HEK293 (cell line): ENCODE results near the gene RALGAPA1.

Experiments used
- CTCF ChIA-PET: fragments of 350-600 bp; formaldehyde crosslinking; extraction: SDS; loops from one replicate; lab custom pipeline; 2021; ENCODE audit warnings: antibody characterized with exemption; lab: Yijun Ruan, JAX
- POLR2A ChIA-PET: fragments of 300-600 bp; formaldehyde crosslinking; extraction: SDS; loops from one replicate; lab custom pipeline; 2020; ENCODE audit warnings: antibody characterized with exemption, inconsistent platforms; lab: Yijun Ruan, JAX
- H3K27ac ChIP-seq: fragments of 200-500 bp; sonication (Bioruptor generic); 2 replicates; pipeline ENCODE4 v1.5.1; 2014; ENCODE audit warnings: low read depth, low read length, control low read depth, inconsistent platforms; ENCODE audit errors: extremely low read depth
- H3K36me3 ChIP-seq, 2 experiments: fragments of 200-500 bp in 1 of 2; sonication (Bioruptor generic) in 1 of 2; 1 replicate in 1 of 2; 2 replicates in 1 of 2; pipeline ENCODE4 v1.5.1; 2014 to 2017; ENCODE audit warnings: inconsistent platforms in 2 of 2, low read length in 2 of 2; ENCODE audit not compliant: control insufficient read depth in 2 of 2, insufficient read depth in 1 of 2
- H3K4me1 ChIP-seq: fragments of 200-500 bp; sonication (Bioruptor generic); 2 replicates; pipeline ENCODE4 v1.5.1; 2014; ENCODE audit warnings: mild to moderate bottlenecking, low read length, inconsistent platforms; ENCODE audit not compliant: control insufficient read depth, insufficient read depth
- H3K4me3 ChIP-seq: 2 replicates; pipeline ENCODE4 v1.5.1; 2011; ENCODE audit warnings: low read depth, mild to moderate bottlenecking, control low read depth, low read length, moderate library complexity
- H3K9me3 ChIP-seq: fragments of 200-500 bp; sonication (Bioruptor generic); 2 replicates; pipeline ENCODE4 v1.5.1; 2014; ENCODE audit warnings: low read depth, low read length, inconsistent platforms; ENCODE audit not compliant: control insufficient read depth, insufficient read depth
- BCL11A ChIP-seq: fragments of 450-650 bp; formaldehyde crosslinking; IDR thresholded peaks from 2 replicates; pipeline ENCODE4 v1.5.1; 2016; ENCODE audit warnings: low read depth, missing biosample characterization, missing genetic modification characterization
- EGR2 ChIP-seq: fragments of 450-650 bp; formaldehyde crosslinking; IDR thresholded peaks from 2 replicates; pipeline ENCODE4 v1.5.1; 2016; ENCODE audit warnings: low read depth, missing biosample characterization, missing genetic modification characterization
- MEIS1 ChIP-seq: sonication (generic); formaldehyde crosslinking; IDR thresholded peaks from 2 replicates; pipeline ENCODE4 v1.8.1; 2022; ENCODE audit warnings: missing genetic modification reagents, mild to moderate bottlenecking, borderline replicate concordance
- REPIN1 ChIP-seq: fragments of 450-650 bp; formaldehyde crosslinking; IDR thresholded peaks from 2 replicates; pipeline ENCODE4 v1.5.1; 2017; ENCODE audit warnings: missing biosample characterization, missing genetic modification characterization, low read depth
- ZBTB20 ChIP-seq: fragments of 450-650 bp; formaldehyde crosslinking; IDR thresholded peaks from 2 replicates; pipeline ENCODE4 v1.5.1; 2016; ENCODE audit warnings: missing biosample characterization, missing genetic modification characterization
- ZFHX2 ChIP-seq: fragments of 450-650 bp; formaldehyde crosslinking; conservative IDR thresholded peaks from 2 replicates; pipeline ENCODE4 v1.5.1; 2016; ENCODE audit warnings: missing biosample characterization, missing genetic modification characterization
- ZNF211 ChIP-seq: fragments of 450-650 bp; formaldehyde crosslinking; IDR thresholded peaks from 2 replicates; pipeline ENCODE4 v1.5.1; 2016; ENCODE audit warnings: low read depth, missing biosample characterization, missing genetic modification characterization
- ZNF341 ChIP-seq: fragments of 450-650 bp; formaldehyde crosslinking; IDR thresholded peaks from 2 replicates; pipeline ENCODE4; 2016; ENCODE audit warnings: low read depth, missing biosample characterization, missing genetic modification characterization
- ZNF549 ChIP-seq: fragments of 450-650 bp; IDR thresholded peaks from 2 replicates; pipeline ENCODE4 v1.5.1; 2018; ENCODE audit warnings: missing biosample characterization, missing genetic modification characterization, mild to moderate bottlenecking, inconsistent platforms, moderate library complexity
- ZNF560 ChIP-seq: fragments of 450-650 bp; formaldehyde crosslinking; IDR thresholded peaks from 2 replicates; pipeline ENCODE4 v1.5.1; 2017; ENCODE audit warnings: missing biosample characterization, missing genetic modification characterization, borderline replicate concordance
- ZNF596 ChIP-seq: fragments of 450-650 bp; IDR thresholded peaks from 2 replicates; pipeline ENCODE4 v1.5.0; 2018; ENCODE audit warnings: missing biosample characterization, mild to moderate bottlenecking, missing genetic modification characterization, moderate library complexity
- ZNF654 ChIP-seq: fragments of 450-650 bp; formaldehyde crosslinking; IDR thresholded peaks from 2 replicates; pipeline ENCODE4 v1.5.1; 2016; ENCODE audit warnings: low read depth, missing biosample characterization, missing genetic modification characterization
- ZNF747 ChIP-seq: fragments of 450-650 bp; formaldehyde crosslinking; IDR thresholded peaks from 2 replicates; pipeline ENCODE4 v1.5.1; 2016; ENCODE audit warnings: missing biosample characterization, missing genetic modification characterization
- ZNF776 ChIP-seq: fragments of 450-650 bp; formaldehyde crosslinking; IDR thresholded peaks from 2 replicates; pipeline ENCODE4 v1.5.0; 2017; ENCODE audit warnings: missing biosample characterization, missing genetic modification characterization, borderline replicate concordance
- ZNF785 ChIP-seq: fragments of 450-650 bp; formaldehyde crosslinking; IDR thresholded peaks from 2 replicates; pipeline ENCODE4 v1.5.1; 2016; ENCODE audit warnings: missing biosample characterization, missing genetic modification characterization
- ZNF792 ChIP-seq: fragments of 450-650 bp; formaldehyde crosslinking; IDR thresholded peaks from 2 replicates; pipeline ENCODE4 v1.5.1; 2016; ENCODE audit warnings: missing biosample characterization, missing genetic modification characterization
- ZXDB ChIP-seq: fragments of 450-650 bp; formaldehyde crosslinking; IDR thresholded peaks from 2 replicates; pipeline ENCODE4 v1.5.1; 2016; ENCODE audit warnings: missing biosample characterization, missing genetic modification characterization
- TF ChIP-seq, protein P1 (sequence below): fragments of 450-650 bp; formaldehyde crosslinking; optimal IDR thresholded peaks from 2 replicates; pipeline ENCODE3; 2016; ENCODE audit warnings: missing biosample characterization, mild to moderate bottlenecking, missing genetic modification characterization
- TF ChIP-seq, protein P2 (sequence below): fragments of 450-650 bp; formaldehyde crosslinking; IDR thresholded peaks from 2 replicates; pipeline ENCODE4 v1.5.1; 2016; ENCODE audit warnings: missing biosample characterization, missing genetic modification characterization, borderline replicate concordance
- TF ChIP-seq, protein P3 (sequence below): fragments of 450-650 bp; formaldehyde crosslinking; IDR thresholded peaks from 2 replicates; pipeline ENCODE4 v1.5.1; 2016; ENCODE audit warnings: missing biosample characterization, missing genetic modification characterization

Gene RALGAPA1

DNA sequence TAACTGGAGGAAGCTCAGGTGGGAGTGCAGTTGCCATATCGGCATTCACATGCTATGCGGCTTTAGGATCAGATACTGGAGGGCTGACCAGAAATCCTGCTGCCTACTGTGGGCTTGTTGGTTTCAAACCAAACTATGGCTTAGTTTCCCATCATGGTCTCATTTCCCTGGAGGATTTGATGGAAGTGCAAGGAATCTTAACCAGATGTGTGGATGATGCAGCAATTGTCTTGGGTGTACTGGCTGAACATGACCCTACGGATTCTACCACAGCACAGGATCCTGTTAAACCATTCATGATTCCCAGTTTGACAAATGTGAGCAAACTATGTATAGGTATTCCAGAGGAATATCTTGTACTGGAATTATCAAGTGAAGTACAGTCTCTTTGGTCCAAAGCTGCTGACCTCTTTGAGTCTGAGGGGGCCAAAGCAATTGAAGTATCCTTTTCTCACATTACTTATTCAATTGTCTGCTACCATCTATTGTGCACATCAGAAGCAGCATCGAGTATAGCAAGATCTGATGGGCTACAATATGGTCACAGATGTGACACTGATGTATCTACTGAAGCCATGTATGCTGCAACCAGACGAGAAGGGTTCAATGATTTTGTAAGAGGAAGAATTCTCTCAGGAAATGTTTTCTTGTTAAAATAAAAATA lies 42.9 kb downstream of the RALGAPA1 start:
- Histone ChIP-seq H3K36me3 (peaks cover 0 to 9% of the 10 kb centered on the region in 2 experiments; a peak in 2 of 3 replicates), H3K4me1 (no peaks in the 10 kb centered on the region), H3K9me3 (no peaks in the 10 kb centered on the region), H3K27ac (no peak overlapping the region), H3K4me3 (no peak overlapping the region)
- POLR2A ChIA-PET: no interaction called here
- CTCF ChIA-PET: no interaction called here
- TF ChIP-seq REPIN1 (tag by site-specific recombination): no peak
- no peak for TF ChIP-seq ZFHX2 (tag by site-specific recombination)
- no peak for TF ChIP-seq ZNF792 (tag by site-specific recombination)
- no peak for TF ChIP-seq BCL11A
- no peak for TF ChIP-seq ZNF549 (tag by site-specific recombination)

DNA sequence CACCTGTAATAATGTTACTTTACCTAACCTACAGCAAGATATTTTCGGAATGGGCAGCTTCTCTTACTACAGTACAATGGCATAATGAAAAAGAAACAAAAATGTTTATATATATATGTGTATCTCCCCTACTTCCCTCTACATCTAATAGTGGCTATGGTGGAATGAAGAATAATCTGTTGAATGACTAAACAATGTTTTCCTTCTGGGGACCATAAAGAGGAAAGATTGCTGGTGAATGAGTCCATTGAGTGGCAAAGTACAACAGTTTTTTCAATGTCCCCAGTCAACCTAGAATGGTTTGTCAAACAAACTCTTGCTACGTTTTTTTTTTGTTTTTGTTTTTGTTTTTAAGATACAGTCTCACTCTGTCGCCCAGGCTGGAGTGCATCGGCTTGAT lies 47.2 kb downstream of the RALGAPA1 start:
- no peak for TF ChIP-seq ZNF776 (tag by site-specific recombination)
- TF ChIP-seq MEIS1: no peak
- no peak for TF ChIP-seq ZXDB (tag by site-specific recombination)
- TF ChIP-seq, all 188 proteins: peak for 0
- no peak overlapping the region for H3K4me3 ChIP-seq
- no peak overlapping the region for H3K27ac ChIP-seq
- no peaks in the 10 kb centered on the region for H3K4me1 ChIP-seq
- no peaks in the 10 kb centered on the region for H3K9me3 ChIP-seq
- H3K36me3 ChIP-seq: peaks cover 0 to 17% of the 10 kb centered on the region in 2 experiments; a peak in 2 of 3 replicates
- ChIA-PET POLR2A (no interaction called here), CTCF (interaction anchor here (0.6 kb wide), 1 partner anchor 33 kb away, joined by 3 read pairs; no protein-coding TSS in a partner anchor)

DNA sequence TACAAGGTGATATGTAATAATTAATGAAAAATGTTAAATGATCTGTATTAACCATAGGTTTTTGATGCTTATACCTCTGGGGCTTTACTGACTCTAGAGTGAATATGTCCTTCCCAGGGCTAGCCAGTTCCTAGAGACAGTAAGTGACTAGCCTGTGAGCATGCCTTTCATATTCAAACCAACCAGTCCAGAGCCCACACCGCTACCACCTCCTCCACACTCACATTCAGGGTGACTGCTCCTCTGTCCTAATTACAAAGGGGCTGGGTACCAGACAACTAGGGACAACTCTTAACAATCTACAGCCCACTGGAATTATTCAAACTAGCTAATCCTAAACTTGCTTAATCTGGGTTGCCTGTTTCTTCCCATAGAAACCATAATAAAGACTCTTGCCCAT lies 49.0 kb downstream of the RALGAPA1 start:
- Histone ChIP-seq H3K36me3 (peaks cover 10 to 20% of the 10 kb centered on the region in 2 experiments), H3K27ac (no peak overlapping the region), H3K9me3 (no peaks in the 10 kb centered on the region), H3K4me3 (no peak overlapping the region), H3K4me1 (no peaks in the 10 kb centered on the region)
- ChIA-PET POLR2A (no interaction called here), CTCF (no interaction called here)
- TF ChIP-seq ZNF560 (tag by site-specific recombination): no peak
- TF ChIP-seq ZNF211 (tag by site-specific recombination): no peak
- no peak for TF ChIP-seq ZNF654 (tag by site-specific recombination)
- TF ChIP-seq EGR2 (tag by site-specific recombination): no peak
- TF ChIP-seq ZNF341 (tag by site-specific recombination): no peak
- TF ChIP-seq, protein P1, sequence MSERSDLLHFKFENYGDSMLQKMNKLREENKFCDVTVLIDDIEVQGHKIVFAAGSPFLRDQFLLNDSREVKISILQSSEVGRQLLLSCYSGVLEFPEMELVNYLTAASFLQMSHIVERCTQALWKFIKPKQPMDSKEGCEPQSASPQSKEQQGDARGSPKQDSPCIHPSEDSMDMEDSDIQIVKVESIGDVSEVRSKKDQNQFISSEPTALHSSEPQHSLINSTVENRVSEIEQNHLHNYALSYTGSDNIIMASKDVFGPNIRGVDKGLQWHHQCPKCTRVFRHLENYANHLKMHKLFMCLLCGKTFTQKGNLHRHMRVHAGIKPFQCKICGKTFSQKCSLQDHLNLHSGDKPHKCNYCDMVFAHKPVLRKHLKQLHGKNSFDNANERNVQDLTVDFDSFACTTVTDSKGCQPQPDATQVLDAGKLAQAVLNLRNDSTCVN (tag by site-specific recombination): no peak
- TF ChIP-seq ZXDB (tag by site-specific recombination): no peak
- no peak for TF ChIP-seq ZNF785 (tag by site-specific recombination)
- no peak for TF ChIP-seq ZNF747

DNA sequence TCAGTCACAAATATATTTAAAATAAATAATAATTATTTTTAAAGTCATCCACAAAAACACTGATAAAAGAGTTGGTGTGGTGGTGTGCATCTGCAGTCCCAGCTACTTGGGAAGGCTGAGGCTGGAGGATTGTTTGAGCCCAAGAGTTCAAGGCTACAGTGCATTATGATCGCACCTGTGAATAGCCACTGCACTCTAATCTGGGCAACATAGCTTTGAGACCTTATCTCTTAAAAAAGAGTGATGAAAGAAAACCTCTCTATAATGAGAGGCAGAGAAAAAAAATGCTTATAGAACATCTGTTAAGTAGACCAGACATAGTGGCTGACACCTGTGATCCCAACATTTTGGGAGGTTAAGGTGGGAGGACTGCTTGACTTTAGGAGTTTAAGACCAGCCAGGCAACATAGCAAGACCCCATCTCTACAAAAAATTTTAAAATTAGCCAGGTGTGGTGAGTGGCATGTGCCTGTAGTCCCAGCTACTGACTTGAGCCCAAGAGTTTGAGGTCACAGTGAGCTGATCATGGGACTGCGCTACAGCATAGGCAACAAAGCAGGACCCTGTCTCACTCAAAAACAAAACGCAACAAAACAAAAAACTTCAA lies 50.5 kb downstream of the RALGAPA1 start:
- ChIA-PET POLR2A (no interaction called here), CTCF (no interaction called here)

More for the DNA sequence above, 50.5 kb downstream of the RALGAPA1 start:
- Histone ChIP-seq H3K4me1 (no peaks in the 10 kb centered on the region), H3K27ac (no peak overlapping the region), H3K4me3 (no peak overlapping the region), H3K36me3 (peaks cover 14 to 29% of the 10 kb centered on the region in 2 experiments), H3K9me3 (no peaks in the 10 kb centered on the region)
- no peak for TF ChIP-seq ZBTB20 (tag by site-specific recombination)
- no peak for TF ChIP-seq ZNF596 (tag by site-specific recombination)
- TF ChIP-seq, protein P2, sequence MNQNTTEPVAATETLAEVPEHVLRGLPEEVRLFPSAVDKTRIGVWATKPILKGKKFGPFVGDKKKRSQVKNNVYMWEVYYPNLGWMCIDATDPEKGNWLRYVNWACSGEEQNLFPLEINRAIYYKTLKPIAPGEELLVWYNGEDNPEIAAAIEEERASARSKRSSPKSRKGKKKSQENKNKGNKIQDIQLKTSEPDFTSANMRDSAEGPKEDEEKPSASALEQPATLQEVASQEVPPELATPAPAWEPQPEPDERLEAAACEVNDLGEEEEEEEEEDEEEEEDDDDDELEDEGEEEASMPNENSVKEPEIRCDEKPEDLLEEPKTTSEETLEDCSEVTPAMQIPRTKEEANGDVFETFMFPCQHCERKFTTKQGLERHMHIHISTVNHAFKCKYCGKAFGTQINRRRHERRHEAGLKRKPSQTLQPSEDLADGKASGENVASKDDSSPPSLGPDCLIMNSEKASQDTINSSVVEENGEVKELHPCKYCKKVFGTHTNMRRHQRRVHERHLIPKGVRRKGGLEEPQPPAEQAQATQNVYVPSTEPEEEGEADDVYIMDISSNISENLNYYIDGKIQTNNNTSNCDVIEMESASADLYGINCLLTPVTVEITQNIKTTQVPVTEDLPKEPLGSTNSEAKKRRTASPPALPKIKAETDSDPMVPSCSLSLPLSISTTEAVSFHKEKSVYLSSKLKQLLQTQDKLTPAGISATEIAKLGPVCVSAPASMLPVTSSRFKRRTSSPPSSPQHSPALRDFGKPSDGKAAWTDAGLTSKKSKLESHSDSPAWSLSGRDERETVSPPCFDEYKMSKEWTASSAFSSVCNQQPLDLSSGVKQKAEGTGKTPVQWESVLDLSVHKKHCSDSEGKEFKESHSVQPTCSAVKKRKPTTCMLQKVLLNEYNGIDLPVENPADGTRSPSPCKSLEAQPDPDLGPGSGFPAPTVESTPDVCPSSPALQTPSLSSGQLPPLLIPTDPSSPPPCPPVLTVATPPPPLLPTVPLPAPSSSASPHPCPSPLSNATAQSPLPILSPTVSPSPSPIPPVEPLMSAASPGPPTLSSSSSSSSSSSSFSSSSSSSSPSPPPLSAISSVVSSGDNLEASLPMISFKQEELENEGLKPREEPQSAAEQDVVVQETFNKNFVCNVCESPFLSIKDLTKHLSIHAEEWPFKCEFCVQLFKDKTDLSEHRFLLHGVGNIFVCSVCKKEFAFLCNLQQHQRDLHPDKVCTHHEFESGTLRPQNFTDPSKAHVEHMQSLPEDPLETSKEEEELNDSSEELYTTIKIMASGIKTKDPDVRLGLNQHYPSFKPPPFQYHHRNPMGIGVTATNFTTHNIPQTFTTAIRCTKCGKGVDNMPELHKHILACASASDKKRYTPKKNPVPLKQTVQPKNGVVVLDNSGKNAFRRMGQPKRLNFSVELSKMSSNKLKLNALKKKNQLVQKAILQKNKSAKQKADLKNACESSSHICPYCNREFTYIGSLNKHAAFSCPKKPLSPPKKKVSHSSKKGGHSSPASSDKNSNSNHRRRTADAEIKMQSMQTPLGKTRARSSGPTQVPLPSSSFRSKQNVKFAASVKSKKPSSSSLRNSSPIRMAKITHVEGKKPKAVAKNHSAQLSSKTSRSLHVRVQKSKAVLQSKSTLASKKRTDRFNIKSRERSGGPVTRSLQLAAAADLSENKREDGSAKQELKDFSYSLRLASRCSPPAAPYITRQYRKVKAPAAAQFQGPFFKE (tag by site-specific recombination): no peak
- TF ChIP-seq, protein P3, sequence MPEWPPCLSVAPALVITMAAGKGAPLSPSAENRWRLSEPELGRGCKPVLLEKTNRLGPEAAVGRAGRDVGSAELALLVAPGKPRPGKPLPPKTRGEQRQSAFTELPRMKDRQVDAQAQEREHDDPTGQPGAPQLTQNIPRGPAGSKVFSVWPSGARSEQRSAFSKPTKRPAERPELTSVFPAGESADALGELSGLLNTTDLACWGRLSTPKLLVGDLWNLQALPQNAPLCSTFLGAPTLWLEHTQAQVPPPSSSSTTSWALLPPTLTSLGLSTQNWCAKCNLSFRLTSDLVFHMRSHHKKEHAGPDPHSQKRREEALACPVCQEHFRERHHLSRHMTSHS: no peak
